HFF-Myc (cell line): ENCODE results near the gene RBP5.
A peak's percentile ranks its signal among the peaks of the same experiment; 100 is the strongest.

ENCODE experiments used
- DNase-seq: peaks from one replicate; pipeline ENCODE4 v3.0.0-alpha.2; 2011; ENCODE audit warnings: low read depth; ENCODE audit errors: extremely low read depth
- H3K4me3 ChIP-seq: replicated peaks from 2 replicates; pipeline ENCODE4 v1.5.1; 2011; ENCODE audit warnings: low read depth, mild to moderate bottlenecking, control low read depth, low read length
- TF ChIP-seq, protein P1 (sequence below): IDR thresholded peaks from 2 replicates; pipeline ENCODE4 v1.5.1; 2012; ENCODE audit warnings: mild to moderate bottlenecking, low read depth, low read length, control low read depth; ENCODE audit errors: missing control alignments

The RBP5 gene

DNA sequence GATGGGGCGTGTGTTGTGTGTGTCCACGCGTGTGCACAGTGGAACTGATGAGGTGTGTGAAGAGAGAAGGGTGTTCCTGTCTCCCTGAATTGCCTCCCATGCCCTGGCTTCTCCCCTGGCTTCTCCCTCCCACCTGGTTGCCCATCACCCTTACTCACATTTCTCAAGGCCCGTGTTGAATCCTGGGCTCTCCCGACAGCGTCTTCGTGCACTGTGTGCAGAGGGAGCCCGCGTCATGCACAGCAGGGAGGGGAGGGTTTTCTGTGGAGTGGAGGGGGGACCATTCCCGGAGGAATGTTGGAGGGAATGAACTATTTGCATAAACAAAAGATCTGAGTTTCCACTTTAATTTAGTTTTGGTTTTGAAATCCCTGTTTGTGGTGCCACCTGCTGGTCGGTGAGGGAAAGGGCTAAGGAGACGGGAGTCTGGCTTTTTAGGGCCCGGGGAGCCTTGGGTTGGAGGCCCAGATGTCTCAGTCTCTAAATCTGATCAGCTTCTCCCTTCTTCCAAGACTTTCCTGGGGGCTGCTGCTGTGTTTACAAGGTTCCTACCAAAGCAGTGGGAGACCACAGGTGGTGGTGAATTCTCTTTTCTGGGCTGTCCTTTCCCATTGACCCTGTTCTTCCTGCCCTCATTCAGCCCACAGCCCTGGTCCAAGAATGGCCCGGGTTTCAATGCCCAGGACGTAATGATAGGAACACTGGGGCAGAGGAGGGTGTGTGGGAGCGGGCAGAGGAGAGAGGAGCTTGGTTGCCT lies 36.3 kb downstream of the RBP5 start, which contains the start of gene C1R:
C1R (minus strand) TSS at position 217 of the 757 bp plus-strand sequence; CDS start at position 160, 57 bp downstream.
- H3K4me3 ChIP-seq, result peak within 1 kb of the TSS; percentile 45

GRCh38 chr12:7091660-7092228 lies 36.9 kb downstream of the RBP5 start:
- DNase-seq, result no peak
- TF ChIP-seq, protein P1, sequence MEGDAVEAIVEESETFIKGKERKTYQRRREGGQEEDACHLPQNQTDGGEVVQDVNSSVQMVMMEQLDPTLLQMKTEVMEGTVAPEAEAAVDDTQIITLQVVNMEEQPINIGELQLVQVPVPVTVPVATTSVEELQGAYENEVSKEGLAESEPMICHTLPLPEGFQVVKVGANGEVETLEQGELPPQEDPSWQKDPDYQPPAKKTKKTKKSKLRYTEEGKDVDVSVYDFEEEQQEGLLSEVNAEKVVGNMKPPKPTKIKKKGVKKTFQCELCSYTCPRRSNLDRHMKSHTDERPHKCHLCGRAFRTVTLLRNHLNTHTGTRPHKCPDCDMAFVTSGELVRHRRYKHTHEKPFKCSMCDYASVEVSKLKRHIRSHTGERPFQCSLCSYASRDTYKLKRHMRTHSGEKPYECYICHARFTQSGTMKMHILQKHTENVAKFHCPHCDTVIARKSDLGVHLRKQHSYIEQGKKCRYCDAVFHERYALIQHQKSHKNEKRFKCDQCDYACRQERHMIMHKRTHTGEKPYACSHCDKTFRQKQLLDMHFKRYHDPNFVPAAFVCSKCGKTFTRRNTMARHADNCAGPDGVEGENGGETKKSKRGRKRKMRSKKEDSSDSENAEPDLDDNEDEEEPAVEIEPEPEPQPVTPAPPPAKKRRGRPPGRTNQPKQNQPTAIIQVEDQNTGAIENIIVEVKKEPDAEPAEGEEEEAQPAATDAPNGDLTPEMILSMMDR, result no peak
- peak overlapping the region; percentile 45 for H3K4me3 ChIP-seq

More for the DNA sequence above, 36.3 kb downstream of the RBP5 start, which contains the start of gene C1R:
- DNase-seq, result peak; percentile 55
- TF ChIP-seq, protein P1, result peak; percentile 90

GRCh38 chr12:7091171-7091570 lies 37.5 kb downstream of the RBP5 start:
- no peak for DNase-seq
- TF ChIP-seq, protein P1, result no peak
- no peak overlapping the region for H3K4me3 ChIP-seq

DNA sequence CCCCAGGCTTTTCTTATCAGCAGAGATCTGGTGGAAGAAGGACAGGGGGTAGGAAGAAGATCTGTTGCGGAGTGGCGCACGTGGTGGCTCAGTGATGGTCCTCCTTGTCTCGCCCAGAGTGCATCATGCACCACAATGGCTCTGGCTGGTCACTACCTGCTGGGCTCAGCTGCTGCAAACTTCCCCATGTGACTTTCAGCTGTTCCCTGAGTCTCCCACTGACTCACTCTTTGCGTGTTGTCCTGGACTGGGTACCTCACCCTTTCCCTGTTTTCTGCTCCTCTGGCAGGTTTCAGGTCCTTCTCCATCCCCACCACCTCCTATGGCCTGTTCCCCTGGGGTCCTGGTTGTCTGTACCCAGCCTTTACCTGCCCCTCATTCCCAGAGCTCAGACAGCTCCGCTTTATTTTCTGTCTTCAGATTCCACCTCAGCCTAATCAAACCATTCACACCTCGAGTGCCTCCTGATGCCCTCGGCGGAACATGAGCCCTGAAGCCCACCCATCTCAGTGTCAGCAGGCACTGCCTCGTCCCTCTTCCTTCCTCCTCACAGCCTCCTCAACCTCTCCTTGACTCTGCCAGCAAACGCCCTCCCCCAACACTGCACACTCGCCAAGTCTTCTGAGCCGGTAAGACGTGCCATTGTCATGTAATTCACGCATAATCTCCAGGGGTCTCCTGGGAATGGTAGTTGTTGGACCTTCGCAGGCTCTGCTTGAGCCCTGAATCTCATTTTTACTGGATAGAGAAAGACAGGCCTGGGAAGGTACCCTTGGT lies 38.3 kb downstream of the RBP5 start:
- TF ChIP-seq, protein P1, result no peak
- H3K4me3 ChIP-seq, result no peak overlapping the region
- DNase-seq, result no peak

DNA sequence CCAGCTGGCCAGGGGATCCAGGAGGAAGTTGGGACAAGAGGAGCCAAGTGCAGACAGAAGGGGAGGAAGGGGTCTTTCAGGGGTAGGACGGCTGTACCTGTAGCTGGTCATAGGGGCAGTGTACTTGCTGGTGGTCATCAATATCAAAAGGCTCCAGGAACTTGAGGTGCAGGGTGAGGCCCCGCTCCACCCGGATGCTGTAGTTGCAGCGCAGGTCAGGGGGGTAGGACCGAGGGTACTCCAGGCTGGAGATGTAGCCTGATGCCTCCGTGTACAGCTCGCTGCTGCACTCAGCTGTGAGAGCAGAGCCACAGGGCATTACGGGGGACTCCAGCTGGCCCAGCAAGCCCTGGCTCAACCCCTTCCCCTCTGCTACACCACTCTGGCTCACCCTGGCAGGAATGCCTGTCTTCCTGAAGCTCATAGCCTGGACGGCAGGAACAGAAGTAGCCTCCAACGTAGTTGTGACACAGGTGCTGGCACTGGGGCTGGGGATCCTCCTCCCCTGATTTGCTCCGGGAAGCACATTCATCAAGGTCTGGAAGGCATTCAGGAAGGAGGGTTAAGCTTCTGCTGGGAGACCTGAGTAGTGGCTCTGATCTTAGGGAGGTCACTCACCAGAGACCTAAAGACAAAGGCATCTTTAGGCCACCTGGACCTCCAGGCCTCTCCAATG lies 39.4 kb downstream of the RBP5 start:
- TF ChIP-seq, protein P1, result no peak
- DNase-seq, result no peak
- H3K4me3 ChIP-seq, result no peak overlapping the region

- TF ChIP-seq, protein P1, result no peak
- DNase-seq, result no peak
- H3K4me3 ChIP-seq, result no peak overlapping the region
Measured at GRCh38 chr12:7083125-7083524, 45.6 kb downstream of the RBP5 start.
